HS-27A (cell line): ENCODE data around the gene ATP8A2.
"Not testable (repeated sequence)": the region's sequence is repeated elsewhere in the genome, so short reads cannot be mapped to it uniquely, and the experiment has no call there.

Source experiments
- DNase-seq: peaks from one replicate; pipeline ENCODE4 v3.0.0-alpha.2; 2012; ENCODE audit warnings: low read depth, missing footprints

ATP8A2 gene

DNA sequence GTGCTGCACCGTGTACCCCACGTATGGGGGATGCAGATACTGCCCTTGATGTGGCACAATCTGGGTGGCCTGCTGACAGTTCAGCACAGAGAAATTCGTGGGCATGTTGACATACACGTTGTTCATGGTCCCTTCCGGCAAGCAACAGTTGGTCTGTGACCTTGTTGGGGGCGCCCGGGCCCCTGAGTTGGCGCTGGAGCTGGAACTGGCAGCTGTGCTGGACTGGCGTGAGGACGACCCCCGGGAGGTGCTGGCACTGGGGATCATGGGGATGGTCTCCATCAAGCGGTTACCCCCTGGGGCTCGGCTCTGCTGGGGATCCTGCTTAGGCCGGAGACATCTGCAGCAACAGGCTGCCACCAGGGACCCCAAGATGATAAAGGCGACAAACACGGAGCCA, 674.9 kb downstream of the ATP8A2 start:
- no peak for DNase-seq

DNA sequence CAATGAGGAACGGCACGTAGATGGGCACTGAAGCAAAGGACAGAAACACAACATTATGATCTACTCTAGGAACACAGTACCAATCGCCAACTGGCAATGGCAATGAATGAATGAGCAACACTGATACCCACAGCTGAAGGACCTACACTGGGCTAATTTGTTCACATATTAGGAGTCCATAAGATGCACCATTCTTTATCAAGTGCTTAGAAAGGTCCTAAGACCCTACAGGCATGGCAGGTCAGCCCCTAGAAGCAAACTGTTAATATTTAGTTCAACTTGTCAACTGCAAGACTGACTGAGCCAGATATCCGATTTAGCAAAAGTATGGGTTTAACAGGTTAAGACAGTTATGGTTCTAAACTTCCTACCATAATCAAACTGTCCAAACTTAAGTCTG, 675.3 kb downstream of the ATP8A2 start:
- DNase-seq: no peak

DNA sequence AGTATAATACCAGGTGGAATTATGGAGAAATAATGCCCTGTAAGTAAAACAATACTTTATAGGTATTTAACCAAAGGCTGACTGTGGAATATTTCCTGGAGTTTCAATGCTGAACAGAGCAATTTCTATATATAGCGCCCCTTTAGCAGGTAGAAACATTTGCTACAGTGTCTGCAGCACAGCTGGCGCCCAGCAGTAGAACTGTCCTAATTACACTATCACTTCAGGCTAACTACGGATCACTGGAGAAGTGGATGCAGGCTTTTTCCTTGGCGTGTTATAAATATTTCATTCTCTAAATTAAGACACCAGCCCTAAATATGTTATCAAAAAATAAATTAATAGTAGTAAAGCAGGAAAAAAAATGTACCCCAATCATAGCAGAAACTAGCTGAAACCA, 677.0 kb downstream of the ATP8A2 start:
- no peak for DNase-seq

DNA sequence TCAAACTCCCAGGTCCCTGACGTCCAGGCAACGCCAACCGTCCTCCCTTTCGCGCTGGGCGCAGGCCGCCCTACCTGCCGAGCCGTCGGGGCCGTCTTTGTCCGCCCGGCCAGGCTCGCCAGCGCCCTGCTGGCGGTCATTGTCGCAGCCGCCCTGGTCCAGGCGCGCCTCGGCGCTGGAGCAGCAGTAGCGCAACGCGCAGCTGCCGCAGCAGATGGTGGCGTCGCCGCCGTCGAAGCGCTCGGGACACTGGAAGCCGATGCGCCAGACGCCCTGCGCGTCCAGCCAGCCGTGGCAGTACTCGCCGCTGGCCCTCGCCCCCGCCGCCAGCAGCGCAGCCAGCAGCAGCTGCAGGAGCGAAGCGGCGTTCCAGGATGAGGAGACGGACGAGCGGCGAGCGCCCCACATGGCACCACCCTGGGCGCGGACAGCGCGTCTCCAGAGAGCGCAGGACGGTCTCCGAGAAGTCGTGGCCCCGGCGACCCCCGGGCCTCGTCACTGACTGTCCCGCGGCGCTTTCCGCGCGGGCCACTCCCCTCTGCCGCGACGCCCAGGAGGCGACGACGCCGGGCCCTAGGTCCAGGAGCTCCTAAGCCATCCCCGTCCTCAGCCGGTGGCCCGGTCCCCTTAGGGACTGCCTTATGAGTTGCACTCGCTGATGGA, 678.9 kb downstream of the ATP8A2 start:
- DNase-seq: no peak

DNA sequence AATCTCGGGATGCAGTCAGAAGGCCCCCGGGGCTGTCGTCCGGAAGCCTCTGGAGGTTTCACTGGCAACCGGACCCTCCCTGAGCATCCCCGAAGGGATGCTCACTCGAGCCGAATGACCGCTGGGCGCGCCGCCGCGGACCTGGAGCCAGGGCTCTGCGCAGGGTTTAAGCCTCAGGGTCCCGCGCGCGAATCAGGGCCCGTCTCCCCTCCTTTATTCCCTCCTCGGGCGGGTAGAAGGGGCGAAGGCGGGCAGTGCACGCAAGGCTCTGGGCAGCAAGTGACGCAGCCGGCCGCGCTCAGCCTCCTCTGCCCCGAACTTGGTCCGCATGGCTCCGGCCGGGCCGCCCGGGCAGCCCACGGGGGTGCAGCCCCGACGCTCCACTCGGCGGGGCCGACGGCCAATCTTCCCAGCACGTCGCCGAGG, 679.5 kb downstream of the ATP8A2 start:
- no peak for DNase-seq

DNA sequence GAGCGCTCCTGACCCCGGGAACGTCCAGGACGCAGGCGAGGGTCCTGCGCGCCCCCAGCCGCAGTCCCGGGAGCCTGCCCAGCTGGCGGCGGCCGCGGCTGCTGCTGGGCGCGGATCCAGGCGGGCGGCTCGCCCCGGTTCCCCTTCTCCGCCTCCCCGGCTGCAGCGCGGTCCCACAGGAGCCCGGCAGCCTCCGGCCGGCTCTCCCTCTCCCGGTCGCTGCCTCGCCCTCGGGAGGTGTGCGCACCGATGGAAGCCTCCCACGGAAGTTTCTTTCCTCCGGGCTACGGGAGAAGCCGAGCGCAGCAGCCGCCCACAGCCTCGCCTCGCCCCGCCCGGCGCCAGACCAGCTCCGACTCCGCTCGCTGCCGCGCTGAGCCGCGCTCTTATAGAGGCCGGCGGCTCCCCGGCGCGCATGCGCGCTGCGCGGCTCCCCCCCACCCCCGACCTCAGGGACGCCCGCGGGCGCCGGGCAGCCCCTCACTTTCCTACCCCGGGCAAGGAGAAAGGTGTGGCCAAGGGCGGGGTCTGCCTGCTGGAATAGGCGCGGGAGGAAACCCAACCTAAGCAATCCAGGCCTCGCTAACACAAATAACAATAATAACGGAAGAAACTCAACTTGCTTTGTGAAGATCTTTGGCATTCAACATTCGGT, 680.0 kb downstream of the ATP8A2 start, which contains the start of gene SHISA2:
Gene SHISA2 (minus strand): TSS at position 360 of the 655 bp plus-strand sequence. CDS start 1,041 bp downstream, outside the sequence.
- DNase-seq: no peak

DNA sequence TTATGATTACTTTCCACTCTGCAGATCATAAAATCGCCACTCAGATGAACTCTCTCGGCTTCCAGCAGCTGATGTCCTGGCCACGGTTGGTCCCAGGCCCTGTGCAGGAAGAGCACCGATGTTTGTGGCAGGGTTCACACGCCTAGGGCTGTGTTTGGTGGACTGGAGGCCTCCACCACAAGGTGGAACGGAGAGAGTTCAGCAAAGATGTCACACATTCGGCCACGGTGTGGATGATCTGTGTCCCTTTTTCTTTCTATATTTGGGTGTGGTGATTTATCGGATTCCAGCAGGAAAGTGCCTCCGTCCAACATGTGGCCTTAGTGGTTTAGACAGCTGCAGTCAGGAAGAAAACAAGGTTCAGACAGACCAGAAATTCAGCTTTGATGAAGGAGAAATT, 680.6 kb downstream of the ATP8A2 start:
- DNase-seq: no peak

DNA sequence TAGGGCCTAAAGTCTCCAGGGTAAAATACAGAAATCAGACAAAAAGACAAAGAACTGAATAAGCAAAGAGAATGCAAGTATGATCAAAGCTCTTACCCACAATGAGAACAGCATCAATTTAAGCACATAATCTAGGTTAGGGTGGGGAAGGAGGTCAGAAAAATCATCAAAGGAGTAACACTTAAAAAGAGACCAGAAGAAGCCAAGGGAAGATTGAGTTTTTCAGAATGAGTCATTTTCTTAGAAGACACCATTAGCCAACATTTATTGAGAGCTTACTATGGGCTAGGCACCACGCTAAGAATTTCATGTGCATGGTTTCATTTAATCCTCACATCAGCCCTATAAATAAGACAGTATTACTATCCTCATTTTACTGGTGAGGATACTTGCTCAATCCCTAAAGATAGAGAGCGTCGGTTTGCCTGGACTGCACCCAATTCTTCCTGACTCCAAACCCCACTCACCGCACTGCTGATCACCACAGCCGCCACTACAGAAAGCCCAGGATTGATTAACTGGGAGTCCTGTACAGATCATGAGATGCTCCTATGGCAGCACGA, 681.7 kb downstream of the ATP8A2 start:
- no peak for DNase-seq

DNA sequence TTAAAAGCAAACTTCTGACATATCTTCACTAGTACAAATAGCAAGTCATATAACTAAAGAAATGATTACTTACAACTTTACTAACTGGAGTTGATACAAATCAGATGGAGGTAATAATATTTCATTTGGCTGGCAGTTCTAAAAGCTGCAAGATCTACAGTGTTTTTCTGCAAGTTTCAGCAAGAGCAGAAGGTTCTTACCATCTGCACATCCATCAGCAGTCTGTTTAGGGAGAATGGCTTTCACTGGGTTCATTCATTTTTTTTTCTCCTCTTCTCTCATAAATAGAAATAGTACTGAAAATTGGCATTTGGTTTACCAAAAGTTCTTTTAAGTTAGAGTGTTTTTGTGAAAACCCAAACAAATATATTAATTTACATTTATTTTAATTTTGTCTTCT, 683.1 kb downstream of the ATP8A2 start:
- no peak for DNase-seq

DNA sequence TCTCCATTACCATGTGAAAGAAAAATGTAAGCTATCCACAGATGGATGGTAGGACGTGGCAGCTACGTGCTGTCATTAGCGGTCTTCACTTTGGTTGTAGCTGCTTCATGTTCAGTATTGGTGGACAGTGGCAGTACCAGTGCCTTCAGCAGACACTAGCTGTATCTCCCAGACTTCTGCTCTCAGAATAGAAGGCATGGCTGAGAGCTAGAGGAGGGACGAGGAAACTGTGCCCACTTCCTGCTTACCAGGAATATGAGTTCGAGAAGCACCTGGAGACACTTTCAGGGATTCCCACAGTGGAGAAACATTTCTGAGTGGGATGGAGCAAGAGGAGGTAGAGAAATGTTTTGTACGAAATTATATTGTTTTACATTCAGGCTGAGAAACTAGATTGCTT, 686.9 kb downstream of the ATP8A2 start:
- DNase-seq: no peak

DNA sequence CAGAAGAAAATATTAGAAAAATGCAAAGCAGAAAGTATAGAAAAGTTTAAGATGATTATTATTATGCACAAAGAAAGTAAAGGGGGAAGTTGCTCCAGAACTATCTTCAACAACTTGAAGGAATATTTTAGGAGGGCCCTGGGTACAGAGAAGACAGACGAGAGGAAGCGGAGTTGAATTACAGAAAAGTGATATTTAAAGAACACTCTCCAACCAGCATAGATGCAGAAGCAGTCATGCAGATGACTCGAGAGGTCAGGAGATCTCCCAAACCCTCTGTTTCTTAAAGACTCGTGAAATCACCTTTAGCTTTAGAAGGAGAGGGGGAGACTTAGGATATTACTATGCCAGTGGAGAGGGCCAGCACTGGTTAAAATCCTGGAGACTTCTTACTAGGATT, 688.6 kb downstream of the ATP8A2 start:
- no peak for DNase-seq

DNA sequence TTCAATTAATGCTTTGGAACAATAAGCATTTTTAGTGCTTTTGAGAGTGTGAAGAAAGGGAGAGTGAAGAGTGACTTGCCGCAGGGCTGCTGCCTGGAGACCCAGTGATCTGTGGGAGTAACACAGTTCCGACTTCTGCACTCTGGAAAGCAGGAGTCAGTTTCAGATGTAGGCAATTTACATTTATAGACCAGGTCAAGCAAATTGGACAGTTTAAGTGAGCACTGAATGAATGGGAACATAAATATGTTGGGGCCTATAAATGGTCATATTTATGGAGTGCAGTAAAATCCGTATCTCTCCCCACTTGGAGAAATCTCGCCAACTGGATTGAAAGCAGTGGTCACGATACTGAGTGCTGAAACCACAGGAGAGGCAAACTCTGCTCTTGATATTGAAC, 689.5 kb downstream of the ATP8A2 start:
- DNase-seq: no peak

DNA sequence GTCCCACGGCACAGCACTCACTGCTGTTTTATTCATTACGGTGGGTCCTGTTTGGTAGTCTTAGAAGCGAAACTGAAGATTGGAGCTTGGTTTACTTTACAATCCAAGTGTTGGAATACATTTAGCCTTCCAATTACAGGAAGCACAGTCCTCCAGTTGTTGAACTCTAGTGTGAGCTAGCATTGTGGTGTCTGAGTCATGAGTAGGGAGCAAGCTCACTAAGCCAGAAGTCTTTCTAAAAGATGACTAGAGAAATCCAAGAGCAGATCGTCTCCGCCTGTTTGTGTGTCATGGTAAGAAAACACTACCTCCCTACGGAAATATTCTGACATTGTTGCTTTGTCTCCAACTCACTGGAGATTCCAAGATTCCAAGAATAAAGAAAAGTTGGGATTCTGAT, 690.2 kb downstream of the ATP8A2 start:
- no peak for DNase-seq

DNA sequence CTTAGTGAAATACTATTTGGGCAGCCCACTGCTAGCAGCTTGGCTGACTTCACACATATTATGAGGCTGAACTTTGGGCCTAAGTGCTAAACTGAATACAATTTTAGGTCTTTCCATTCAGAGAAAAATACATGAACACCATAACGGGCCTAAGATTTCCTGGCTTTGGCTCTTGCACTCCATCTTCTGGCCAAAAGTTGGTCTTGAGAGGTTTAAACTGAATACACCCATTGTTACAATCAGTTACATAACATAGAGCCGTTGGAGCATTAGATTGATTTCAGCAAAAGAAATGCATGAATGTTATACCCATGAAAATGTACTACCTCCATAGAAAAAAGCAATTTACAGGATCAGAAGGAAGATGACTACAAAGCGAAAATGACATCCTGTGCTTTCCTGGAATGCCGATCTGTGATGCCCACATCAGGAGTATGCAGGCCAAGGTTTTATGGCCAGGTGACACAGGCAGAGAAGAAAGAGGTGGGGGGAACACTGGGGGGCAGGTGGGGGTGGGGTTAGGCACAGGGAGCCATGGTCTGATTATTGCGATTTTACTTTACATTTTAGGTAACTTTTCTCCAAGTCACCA, 691.2 kb downstream of the ATP8A2 start:
- no peak for DNase-seq

DNA sequence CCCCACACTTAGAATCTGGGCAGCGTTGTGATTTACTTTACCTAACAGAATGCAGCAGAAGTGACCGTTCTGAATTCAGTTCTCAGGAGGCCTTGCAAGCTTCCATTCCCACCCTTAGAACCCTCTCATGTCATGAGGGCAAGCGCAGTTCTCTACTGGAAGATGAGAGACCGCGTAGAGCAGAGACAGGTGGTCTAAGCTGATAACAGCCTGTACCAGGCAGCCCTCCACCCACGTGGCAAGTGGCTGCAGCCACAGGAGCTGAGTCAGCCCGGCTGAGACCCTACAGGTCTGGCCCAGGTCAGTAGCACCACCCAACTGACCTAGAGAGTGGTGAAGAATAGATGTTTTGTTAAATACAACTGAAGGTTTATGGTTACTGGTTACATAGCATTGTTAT, 694.7 kb downstream of the ATP8A2 start:
- DNase-seq: not testable (repeated sequence)

DNA sequence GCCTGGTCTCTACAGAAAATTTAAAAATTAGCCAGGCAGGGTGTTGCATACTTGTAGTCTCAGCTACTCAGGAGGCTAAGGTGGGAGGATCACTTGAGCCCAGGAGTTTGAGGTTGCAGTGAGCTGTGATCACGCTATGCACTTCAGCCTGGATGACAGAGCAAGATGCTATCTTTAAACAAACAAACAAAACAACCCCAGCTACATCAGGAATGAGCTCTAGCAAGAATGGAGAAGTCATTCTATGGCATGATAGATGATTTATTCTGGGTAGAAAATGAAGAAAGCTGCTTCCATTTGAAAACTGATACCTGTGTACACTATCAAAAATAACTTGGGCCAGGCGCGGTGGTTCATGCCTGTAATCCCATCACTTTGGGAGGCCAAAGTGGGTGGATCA, 695.8 kb downstream of the ATP8A2 start:
- no peak for DNase-seq

DNA sequence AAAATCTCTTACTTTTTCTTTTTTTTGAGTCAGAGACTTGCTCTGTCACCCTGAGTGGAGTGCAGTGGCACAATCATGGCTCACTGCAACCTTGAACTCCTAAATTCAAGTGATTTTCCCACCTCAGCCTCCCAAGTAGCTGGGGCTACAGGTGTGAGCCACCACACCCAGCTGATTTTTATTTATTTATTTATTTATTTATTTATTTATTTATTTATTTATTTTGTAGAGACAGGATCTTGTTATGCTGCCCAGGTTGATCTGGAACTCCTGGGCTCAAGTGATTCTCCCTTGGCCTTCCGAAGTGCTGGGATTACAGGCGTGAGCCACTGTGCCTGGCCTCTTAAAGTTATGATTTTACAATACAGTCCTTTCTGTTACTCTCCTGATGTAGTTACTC, 696.6 kb downstream of the ATP8A2 start:
- not testable (repeated sequence) for DNase-seq

DNA sequence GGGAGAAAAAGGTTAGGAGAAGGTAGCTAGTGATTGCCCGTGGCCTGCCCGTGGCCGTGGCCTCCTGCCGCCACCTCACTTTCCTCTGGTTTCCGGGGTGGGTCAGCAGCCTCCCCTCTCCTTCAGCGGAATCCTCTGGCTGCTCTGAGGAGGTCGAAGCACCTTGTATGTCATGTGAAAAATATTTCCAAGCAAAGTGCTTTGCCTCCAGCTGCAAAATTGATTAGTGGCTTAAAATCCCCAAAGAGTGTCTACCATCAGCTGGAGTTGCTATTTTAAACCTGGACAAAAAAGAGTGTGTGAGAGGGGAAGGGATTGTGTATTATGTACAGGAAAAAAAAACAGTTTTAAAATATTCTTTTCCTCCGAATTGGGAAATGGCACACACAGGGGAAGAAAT, 697.9 kb downstream of the ATP8A2 start:
- not testable (repeated sequence) for DNase-seq

DNA sequence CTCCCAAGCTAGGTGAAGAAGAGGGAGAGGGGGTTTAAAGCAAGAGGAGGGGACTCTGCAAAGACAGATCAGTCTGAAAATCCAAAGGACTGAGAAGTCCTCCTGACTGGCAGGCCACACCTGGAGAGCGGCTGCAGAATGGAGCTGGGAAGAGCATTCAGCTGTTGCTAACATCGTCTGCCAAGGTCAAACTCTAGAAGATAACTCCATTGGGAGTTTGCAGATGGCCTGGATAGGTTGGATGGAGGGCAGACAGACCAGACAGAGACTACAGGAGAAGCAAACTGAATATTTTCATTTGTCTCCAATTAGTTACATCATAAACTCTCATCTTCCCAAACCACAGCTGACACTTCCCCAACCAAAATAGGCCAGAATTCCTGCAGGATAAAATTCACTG, 699.9 kb downstream of the ATP8A2 start:
- no peak for DNase-seq

DNA sequence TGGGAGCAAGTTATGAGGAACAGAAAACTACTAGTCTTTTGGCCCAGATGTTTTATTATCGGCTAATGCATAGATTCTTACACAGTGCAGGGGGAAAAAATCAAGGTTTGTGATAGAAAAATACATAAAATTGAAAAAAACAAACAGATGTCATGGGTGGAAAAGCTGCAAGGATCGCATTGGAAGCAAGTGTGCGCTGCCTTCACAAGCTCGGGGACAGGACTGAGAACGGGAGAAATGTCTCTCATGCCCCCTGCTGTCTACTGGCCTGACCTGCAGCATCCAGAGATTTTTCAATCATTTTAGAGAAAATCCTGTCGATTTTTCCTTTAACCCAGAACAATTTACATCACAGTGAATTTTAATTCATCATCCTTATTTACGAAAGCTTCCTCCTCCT, 700.6 kb downstream of the ATP8A2 start:
- DNase-seq: not testable (repeated sequence)

DNA sequence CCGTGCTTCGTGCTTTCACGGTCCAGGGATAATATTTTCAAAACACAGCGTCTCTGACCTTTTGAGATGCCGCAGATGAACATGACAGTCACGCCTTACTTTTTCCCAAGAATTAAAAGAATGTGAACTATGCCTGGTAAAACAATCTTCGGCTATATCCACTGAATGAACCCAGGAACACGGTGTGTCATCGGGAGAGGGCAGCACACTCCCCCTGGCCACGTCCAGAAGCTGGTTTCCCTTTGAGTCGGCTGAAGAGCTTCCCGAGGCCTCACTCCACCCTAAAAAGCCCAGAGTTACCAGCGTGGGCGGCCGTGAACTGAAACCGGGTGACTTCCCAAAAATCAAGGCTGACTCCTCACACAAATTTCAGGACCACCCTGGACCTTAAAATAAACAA, 702.9 kb downstream of the ATP8A2 start:
- DNase-seq: no peak
